Neural cell (in vitro differentiated cells): ENCODE results near the gene TRMT2A. TPM values are rescaled to one million over a fixed set of nuclear protein-coding genes. Genes with fewer than 3 reads are reported as not detected.

Source experiments
- H2AFZ ChIP-seq: fragments of 200-600, 300-800 bp; sonication (generic), shearing (Covaris generic); 2 replicates; pipeline ENCODE4 v1.6.0; 2014; ENCODE audit warnings: low read depth, mild to moderate bottlenecking, antibody characterized with exemption, low read length, moderate library complexity
- H3F3A ChIP-seq: fragments of 200-600 bp; shearing (Covaris generic); 2 replicates; pipeline ENCODE4 v1.6.1; 2016; ENCODE audit warnings: mild to moderate bottlenecking, moderate library complexity, mixed read lengths, antibody characterized with exemption, low read length; ENCODE audit not compliant: insufficient read depth, poor library complexity, severe bottlenecking
- H3K27ac ChIP-seq: fragments of 200-600, 300-800 bp; sonication (generic), shearing (Covaris generic); 2 replicates; pipeline ENCODE4 v1.5.1; 2014; ENCODE audit warnings: mild to moderate bottlenecking, low read length, moderate library complexity
- H3K27me3 ChIP-seq: fragments of 300-800, 200-600 bp; sonication (generic), shearing (Covaris generic); 2 replicates; pipeline ENCODE4 v1.6.0; 2014; ENCODE audit warnings: mild to moderate bottlenecking, low read depth, low read length, moderate library complexity; ENCODE audit not compliant: insufficient read depth
- H3K36me3 ChIP-seq: fragments of 300-800, 200-600 bp; sonication (generic), shearing (Covaris generic); 2 replicates; pipeline ENCODE4 v1.5.1; 2014; ENCODE audit warnings: mild to moderate bottlenecking, antibody characterized with exemption, low read length, moderate library complexity; ENCODE audit not compliant: insufficient read depth
- H3K4me2 ChIP-seq: fragments of 300-800, 200-600 bp; sonication (generic), shearing (Covaris generic); 2 replicates; pipeline ENCODE4 v1.6.0; 2014; ENCODE audit warnings: mild to moderate bottlenecking, low read length
- H3K4me3 ChIP-seq: fragments of 300-800, 200-600 bp; sonication (generic), shearing (Covaris generic); 2 replicates; pipeline ENCODE4 v1.5.1; 2014; ENCODE audit warnings: mild to moderate bottlenecking, low read length, moderate library complexity
- H3K79me2 ChIP-seq: fragments of 200-600 bp; shearing (Covaris generic); replicated peaks from 2 replicates; pipeline ENCODE4 v1.6.0; 2014; ENCODE audit warnings: mild to moderate bottlenecking, low read length, moderate library complexity; ENCODE audit not compliant: insufficient read depth
- H3K9ac ChIP-seq: fragments of 300-800, 200-600 bp; sonication (generic), shearing (Covaris generic); 2 replicates; pipeline ENCODE4 v1.6.1; 2016; ENCODE audit warnings: mild to moderate bottlenecking, low read length, mixed read lengths
- H3K9me2 ChIP-seq: fragments of 200-600 bp; shearing (Covaris generic); 2 replicates; pipeline ENCODE4 v1.6.1; 2016; ENCODE audit warnings: mild to moderate bottlenecking, low read length, mixed read lengths; ENCODE audit not compliant: insufficient read depth
- H3K9me3 ChIP-seq: fragments of 200-600, 300-800 bp; sonication (generic), shearing (Covaris generic); 2 replicates; pipeline ENCODE4 v1.6.1; 2016; ENCODE audit warnings: mild to moderate bottlenecking, mixed run types, low read length, moderate library complexity, mixed read lengths
- H4K20me1 ChIP-seq: fragments of 200-600 bp; shearing (Covaris generic); 2 replicates; pipeline ENCODE4 v1.6.1; 2016; ENCODE audit warnings: mild to moderate bottlenecking, mixed run types; ENCODE audit not compliant: insufficient read depth
- EP300 ChIP-seq: fragments of 450-650 bp; conservative IDR thresholded peaks from 2 replicates; pipeline ENCODE4 v1.6.1; 2014; ENCODE audit warnings: antibody characterized with exemption, mild to moderate bottlenecking, moderate library complexity; ENCODE audit not compliant: poor library complexity, severe bottlenecking
- EZH2 ChIP-seq: fragments of 200-600, 300-800 bp; shearing (Covaris generic), sonication (generic); IDR thresholded peaks from 2 replicates; pipeline ENCODE4 v1.6.1; 2014; ENCODE audit warnings: antibody characterized with exemption, low read length, borderline replicate concordance, mild to moderate bottlenecking; ENCODE audit not compliant: insufficient read depth, poor library complexity, severe bottlenecking
- MXI1 ChIP-seq: fragments of 450-650 bp; conservative IDR thresholded peaks from 2 replicates; pipeline ENCODE4 v1.6.1; 2014; ENCODE audit warnings: antibody characterized with exemption, mild to moderate bottlenecking; ENCODE audit not compliant: poor library complexity, severe bottlenecking
- POLR2AphosphoS5 ChIP-seq: IDR thresholded peaks from 2 replicates; pipeline ENCODE4 v1.6.1; 2012
- RAD21 ChIP-seq: fragments of 450-650 bp; conservative IDR thresholded peaks from 2 replicates; pipeline ENCODE4 v1.6.1; 2014; ENCODE audit warnings: antibody characterized with exemption, mild to moderate bottlenecking, moderate library complexity
- SMC3 ChIP-seq: fragments of 450-650 bp; conservative IDR thresholded peaks from 2 replicates; pipeline ENCODE4 v1.6.1; 2014; ENCODE audit warnings: antibody characterized with exemption, mild to moderate bottlenecking, moderate library complexity; ENCODE audit not compliant: poor library complexity
- TAF1 ChIP-seq: IDR thresholded peaks from 2 replicates; pipeline ENCODE4 v1.6.1; 2012; ENCODE audit warnings: low read depth
- polyA plus RNA-seq: library from polyadenylated mRNA; depleted of rRNA; stranded (reverse); fragments of >200 nt; gene quantifications from 2 replicates; pipeline ENCODE4 v1.2.3, GENCODE V29; 2014
- TF ChIP-seq, protein P1 (sequence below): fragments of 450-650 bp; IDR thresholded peaks from 2 replicates; pipeline ENCODE4 v1.5.1; 2014; ENCODE audit warnings: antibody characterized with exemption, mild to moderate bottlenecking, moderate library complexity; ENCODE audit not compliant: poor library complexity, severe bottlenecking
- TF ChIP-seq, protein P2 (sequence below): IDR thresholded peaks from 2 replicates; pipeline ENCODE4 v1.6.1; 2012; ENCODE audit warnings: borderline replicate concordance

Gene TRMT2A
- polyA plus RNA-seq, 1 donor from 2014 or later, result 96.7 TPM

DNA sequence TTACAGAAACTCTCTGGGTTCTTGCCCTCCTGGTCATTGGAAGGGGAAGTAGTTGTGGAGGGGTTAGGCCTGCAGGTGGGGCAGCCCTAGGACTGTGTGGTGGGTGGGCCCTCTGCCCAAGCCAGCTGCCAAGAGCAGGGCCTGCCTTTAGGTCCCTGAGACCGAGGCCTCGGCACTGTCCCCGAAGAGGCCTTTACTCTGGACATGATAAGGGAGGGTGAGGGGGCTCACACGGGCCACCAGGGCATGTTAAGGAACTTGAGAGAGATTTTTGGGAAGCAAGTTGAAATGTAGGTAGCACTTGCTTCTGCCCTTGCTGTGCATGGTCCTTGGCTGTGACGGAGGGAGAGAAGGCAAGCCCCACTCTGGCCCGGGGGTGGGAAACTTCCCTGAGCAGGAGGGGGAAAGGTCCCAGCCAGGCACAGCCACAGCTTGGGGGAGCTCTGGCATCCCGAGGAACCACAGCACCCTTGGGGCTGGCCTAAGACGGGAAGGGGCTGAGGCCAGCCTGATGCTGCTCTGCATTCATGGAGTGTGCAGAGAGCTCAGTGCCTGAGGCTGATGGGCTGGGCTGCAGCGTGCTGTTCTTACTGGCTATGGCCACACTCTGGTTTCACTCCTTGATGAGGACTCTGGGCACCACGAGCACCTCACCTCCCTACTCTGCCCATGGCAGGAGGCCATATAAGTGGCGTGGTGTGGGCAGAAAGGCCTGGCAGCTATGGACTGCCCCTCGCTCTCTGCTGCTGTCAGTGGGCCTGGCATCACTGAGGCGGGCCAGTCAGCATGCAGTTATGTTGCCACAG is 8.9 kb downstream of the TRMT2A start:
- H3K9me3 ChIP-seq, result no peaks in the 10 kb centered on the region
- H3K4me2 ChIP-seq, result no peak overlapping the region
- H3K27ac ChIP-seq, result no peak overlapping the region
- H3F3A ChIP-seq, result no peaks in the 10 kb centered on the region
- H3K27me3 ChIP-seq, result no peaks in the 10 kb centered on the region
- peaks cover 3% of the 10 kb centered on the region for H3K79me2 ChIP-seq
- H3K36me3 ChIP-seq, result peaks cover 14% of the 10 kb centered on the region
- H2AFZ ChIP-seq, result no peak overlapping the region
- no peak overlapping the region for H3K9ac ChIP-seq
- no peak overlapping the region for H3K4me3 ChIP-seq
- peaks cover 6% of the 10 kb centered on the region for H4K20me1 ChIP-seq
- TF ChIP-seq TAF1, result no peak
- TF ChIP-seq MXI1, result no peak
- TF ChIP-seq SMC3, result no peak
- no peak for TF ChIP-seq RAD21
- no peak for TF ChIP-seq EZH2
- TF ChIP-seq, protein P1, sequence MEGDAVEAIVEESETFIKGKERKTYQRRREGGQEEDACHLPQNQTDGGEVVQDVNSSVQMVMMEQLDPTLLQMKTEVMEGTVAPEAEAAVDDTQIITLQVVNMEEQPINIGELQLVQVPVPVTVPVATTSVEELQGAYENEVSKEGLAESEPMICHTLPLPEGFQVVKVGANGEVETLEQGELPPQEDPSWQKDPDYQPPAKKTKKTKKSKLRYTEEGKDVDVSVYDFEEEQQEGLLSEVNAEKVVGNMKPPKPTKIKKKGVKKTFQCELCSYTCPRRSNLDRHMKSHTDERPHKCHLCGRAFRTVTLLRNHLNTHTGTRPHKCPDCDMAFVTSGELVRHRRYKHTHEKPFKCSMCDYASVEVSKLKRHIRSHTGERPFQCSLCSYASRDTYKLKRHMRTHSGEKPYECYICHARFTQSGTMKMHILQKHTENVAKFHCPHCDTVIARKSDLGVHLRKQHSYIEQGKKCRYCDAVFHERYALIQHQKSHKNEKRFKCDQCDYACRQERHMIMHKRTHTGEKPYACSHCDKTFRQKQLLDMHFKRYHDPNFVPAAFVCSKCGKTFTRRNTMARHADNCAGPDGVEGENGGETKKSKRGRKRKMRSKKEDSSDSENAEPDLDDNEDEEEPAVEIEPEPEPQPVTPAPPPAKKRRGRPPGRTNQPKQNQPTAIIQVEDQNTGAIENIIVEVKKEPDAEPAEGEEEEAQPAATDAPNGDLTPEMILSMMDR, result no peak
- TF ChIP-seq EP300, result no peak
- no peak for TF ChIP-seq POLR2AphosphoS5
- TF ChIP-seq, protein P2, sequence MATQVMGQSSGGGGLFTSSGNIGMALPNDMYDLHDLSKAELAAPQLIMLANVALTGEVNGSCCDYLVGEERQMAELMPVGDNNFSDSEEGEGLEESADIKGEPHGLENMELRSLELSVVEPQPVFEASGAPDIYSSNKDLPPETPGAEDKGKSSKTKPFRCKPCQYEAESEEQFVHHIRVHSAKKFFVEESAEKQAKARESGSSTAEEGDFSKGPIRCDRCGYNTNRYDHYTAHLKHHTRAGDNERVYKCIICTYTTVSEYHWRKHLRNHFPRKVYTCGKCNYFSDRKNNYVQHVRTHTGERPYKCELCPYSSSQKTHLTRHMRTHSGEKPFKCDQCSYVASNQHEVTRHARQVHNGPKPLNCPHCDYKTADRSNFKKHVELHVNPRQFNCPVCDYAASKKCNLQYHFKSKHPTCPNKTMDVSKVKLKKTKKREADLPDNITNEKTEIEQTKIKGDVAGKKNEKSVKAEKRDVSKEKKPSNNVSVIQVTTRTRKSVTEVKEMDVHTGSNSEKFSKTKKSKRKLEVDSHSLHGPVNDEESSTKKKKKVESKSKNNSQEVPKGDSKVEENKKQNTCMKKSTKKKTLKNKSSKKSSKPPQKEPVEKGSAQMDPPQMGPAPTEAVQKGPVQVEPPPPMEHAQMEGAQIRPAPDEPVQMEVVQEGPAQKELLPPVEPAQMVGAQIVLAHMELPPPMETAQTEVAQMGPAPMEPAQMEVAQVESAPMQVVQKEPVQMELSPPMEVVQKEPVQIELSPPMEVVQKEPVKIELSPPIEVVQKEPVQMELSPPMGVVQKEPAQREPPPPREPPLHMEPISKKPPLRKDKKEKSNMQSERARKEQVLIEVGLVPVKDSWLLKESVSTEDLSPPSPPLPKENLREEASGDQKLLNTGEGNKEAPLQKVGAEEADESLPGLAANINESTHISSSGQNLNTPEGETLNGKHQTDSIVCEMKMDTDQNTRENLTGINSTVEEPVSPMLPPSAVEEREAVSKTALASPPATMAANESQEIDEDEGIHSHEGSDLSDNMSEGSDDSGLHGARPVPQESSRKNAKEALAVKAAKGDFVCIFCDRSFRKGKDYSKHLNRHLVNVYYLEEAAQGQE, result no peak
- H3K9me2 ChIP-seq, result no peaks in the 10 kb centered on the region

DNA sequence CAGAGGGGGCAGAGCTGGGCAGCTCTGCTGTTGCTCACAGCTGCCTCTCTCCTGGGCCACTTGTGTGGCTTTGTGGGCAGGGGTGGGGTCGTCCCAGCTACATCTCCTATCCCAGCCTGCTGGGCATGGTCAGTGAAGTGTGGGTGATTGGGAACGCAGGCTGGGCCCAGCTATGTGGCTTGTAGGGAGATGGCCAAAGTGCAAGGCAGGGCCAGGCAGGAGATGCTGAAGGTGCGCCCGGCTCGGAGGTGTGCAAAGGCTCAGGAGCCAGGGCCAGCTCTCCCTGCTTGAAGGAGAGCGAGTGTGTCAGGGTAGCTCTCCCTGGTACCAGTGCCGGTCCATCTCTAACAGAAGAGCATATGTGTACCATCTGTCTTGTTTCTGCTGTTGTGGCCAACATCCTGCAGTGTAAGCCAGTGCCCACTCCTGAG is 9.5 kb downstream of the TRMT2A start:
- Histone ChIP-seq H2AFZ (no peak overlapping the region), H3K79me2 (peaks cover 5% of the 10 kb centered on the region), H3K27ac (no peak overlapping the region)

More for the DNA sequence above, 9.5 kb downstream of the TRMT2A start:
- Histone ChIP-seq H3K36me3 (peaks cover 14% of the 10 kb centered on the region), H3F3A (no peaks in the 10 kb centered on the region), H3K9me3 (no peaks in the 10 kb centered on the region), H3K9ac (no peak overlapping the region), H4K20me1 (peaks cover 6% of the 10 kb centered on the region), H3K27me3 (no peaks in the 10 kb centered on the region), H3K4me2 (no peak overlapping the region), H3K4me3 (no peak overlapping the region), H3K9me2 (no peaks in the 10 kb centered on the region)
- no peak for TF ChIP-seq SMC3
- no peak for TF ChIP-seq RAD21
- no peak for TF ChIP-seq TAF1
- TF ChIP-seq EZH2, result no peak
- TF ChIP-seq, protein P2, result no peak
- no peak for TF ChIP-seq POLR2AphosphoS5
- TF ChIP-seq MXI1, result no peak
- no peak for TF ChIP-seq EP300
- TF ChIP-seq, protein P1, result no peak
